Thymus (tissue), 11 donors: ENCODE measurements around the gene ZNF385D. TPM values are rescaled to one million over a fixed set of nuclear protein-coding genes. Genes with fewer than 3 reads are reported as not detected.

Source experiments
- DNase-seq, 9 donors: peaks; one replicate each; pipeline ENCODE4 v3.0.0-alpha.2; 2013; ENCODE audit warnings: low spot score in 9 of 9, low read depth in 6 of 9, missing footprints in 1 of 9
- H3K27ac ChIP-seq, 2 donors: one replicate each; pipeline ENCODE4 v1.5.1; 2013; ENCODE audit warnings: control low read depth in 1 of 2, low read depth in 1 of 2, low read length in 1 of 2, mild to moderate bottlenecking in 1 of 2, moderate library complexity in 1 of 2
- H3K27me3 ChIP-seq, 2 donors: one replicate each; pipeline ENCODE4 v1.5.1; 2013; ENCODE audit warnings: low read length in 1 of 2; ENCODE audit not compliant: control insufficient read depth in 2 of 2, insufficient read depth in 1 of 2
- H3K36me3 ChIP-seq, 2 donors: one replicate each; pipeline ENCODE4 v1.5.1; 2013; ENCODE audit warnings: low read length in 1 of 2, mild to moderate bottlenecking in 1 of 2, moderate library complexity in 1 of 2; ENCODE audit not compliant: control insufficient read depth in 2 of 2, insufficient read depth in 2 of 2
- H3K4me1 ChIP-seq, 2 donors: one replicate each; pipeline ENCODE4 v1.5.1; 2013; ENCODE audit warnings: low read length in 2 of 2; ENCODE audit not compliant: control insufficient read depth in 2 of 2, insufficient read depth in 2 of 2
- H3K4me3 ChIP-seq, 2 donors: one replicate each; pipeline ENCODE4 v1.5.1; 2013; ENCODE audit warnings: low read length in 2 of 2, control low read depth in 1 of 2, mild to moderate bottlenecking in 1 of 2
- H3K9me3 ChIP-seq, 2 donors: one replicate each; pipeline ENCODE4 v1.5.1; 2013; ENCODE audit warnings: low read length in 1 of 2, mild to moderate bottlenecking in 1 of 2; ENCODE audit not compliant: control insufficient read depth in 2 of 2, insufficient read depth in 1 of 2
- WGBS: extraction: QIAGEN DNeasy Blood & Tissue Kit; methylation state at CpG from one replicate; pipeline ENCODE4 v1.1.7; 2013; 5-methylcytosine and 5-hydroxymethylcytosine counted together
- polyA plus RNA-seq: library from polyadenylated mRNA; stranded (reverse); fragments of 200-250 nt; gene quantifications from one replicate; pipeline ENCODE4 v1.2.3, GENCODE V29; 2013
- total RNA-seq: library from RNA; stranded (reverse); fragments of 120-200 nt; gene quantifications from one replicate; pipeline ENCODE4 v1.2.4, GENCODE V29; 2013
- donor health status: healthy.

The ZNF385D gene
- total and polyA plus RNA-seq, 2 donors = 0.94 to 1.7 TPM

DNA sequence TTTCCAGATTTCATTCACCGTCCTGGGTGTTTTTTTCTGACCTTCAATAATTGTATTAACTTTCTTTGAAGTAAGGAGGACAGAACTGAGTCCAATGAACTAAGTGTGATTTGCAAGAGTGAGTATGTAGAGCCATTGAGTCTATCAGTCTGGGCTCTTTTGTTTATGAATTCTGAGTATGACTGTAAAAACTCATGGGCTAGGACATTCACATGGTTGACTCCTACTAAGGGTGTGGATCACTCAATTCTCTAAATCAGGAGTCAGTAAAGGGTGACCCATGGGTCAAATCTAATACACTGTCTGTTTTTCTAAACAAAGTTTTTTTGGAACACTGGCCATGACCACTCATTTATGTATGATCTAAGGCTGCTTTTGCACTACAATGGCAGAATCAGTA, 269.0 kb downstream of the ZNF385D start:
- 98% methylated on average over 1 of the region's 1 CpG for WGBS
- no peaks in the 10 kb centered on the region for H3K9me3 ChIP-seq
- H3K27me3 ChIP-seq = no peaks in the 10 kb centered on the region
- no peak overlapping the region for H3K27ac ChIP-seq
- H3K4me3 ChIP-seq = no peak overlapping the region
- DNase-seq = no peak
- no peaks in the 10 kb centered on the region for H3K4me1 ChIP-seq
- no peaks in the 10 kb centered on the region for H3K36me3 ChIP-seq

DNA sequence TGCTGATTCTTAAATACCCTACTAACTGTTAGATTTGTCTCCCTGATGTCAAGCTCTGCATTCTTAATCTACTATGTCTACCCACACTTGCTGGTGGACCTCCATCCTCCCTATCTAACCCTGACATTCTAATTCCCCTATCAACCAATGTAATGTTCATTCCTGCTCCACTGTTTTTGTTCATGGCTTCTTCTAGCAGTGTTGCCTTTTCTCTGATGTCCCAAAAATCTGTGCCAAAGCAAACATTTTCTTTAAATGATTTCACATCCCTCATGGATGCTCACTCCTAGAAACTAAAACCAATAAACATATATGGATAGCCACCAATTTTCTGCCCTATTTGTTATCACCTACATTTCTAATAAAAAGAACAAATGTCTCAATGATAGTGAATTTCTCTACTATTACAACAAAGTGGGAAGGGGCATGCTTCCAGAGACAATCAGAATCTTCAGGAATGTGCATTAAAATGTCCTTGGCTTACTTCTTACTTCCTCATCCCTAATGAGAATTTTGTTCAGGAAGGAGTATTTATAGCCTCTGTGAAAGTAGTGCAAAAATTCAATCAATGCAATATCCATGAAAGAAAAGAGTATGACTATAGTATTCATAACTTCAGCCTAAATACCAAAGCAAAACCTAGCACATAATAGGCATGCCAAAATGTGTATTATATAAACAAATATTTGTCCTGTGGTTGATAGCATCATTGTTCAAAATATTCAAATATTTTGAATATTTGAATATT, 273.3 kb downstream of the ZNF385D start:
- H3K27ac ChIP-seq = no peak overlapping the region
- H3K36me3 ChIP-seq = no peaks in the 10 kb centered on the region
- H3K9me3 ChIP-seq = no peaks in the 10 kb centered on the region
- no peak overlapping the region for H3K4me3 ChIP-seq
- no peak for DNase-seq
- no peaks in the 10 kb centered on the region for H3K27me3 ChIP-seq
- H3K4me1 ChIP-seq = no peaks in the 10 kb centered on the region

DNA sequence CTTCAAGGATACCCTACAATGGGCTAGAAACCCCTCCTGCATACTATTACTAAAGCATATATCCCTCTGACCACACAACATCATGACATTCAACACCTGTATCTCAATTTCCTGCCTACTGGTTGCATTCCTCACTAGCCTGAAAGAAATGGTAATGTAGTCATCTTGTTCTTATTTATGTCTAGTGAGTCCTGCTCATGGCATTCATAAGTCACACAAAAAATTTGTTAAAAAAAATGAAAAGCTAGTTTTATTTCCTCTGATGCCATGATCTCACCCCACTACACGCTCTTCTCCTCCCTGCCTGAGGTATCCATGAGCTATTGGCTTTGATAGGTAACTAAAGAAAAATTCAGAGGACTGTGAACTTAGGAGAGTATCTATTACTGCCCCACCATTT, 284.5 kb downstream of the ZNF385D start:
- H3K4me1 ChIP-seq = no peaks in the 10 kb centered on the region
- H3K27me3 ChIP-seq = no peaks in the 10 kb centered on the region
- H3K4me3 ChIP-seq = no peak overlapping the region
- 85% methylated on average over 1 of the region's 1 CpG for WGBS
- no peak for DNase-seq
- no peaks in the 10 kb centered on the region for H3K9me3 ChIP-seq
- H3K27ac ChIP-seq = no peak overlapping the region
- H3K36me3 ChIP-seq = no peaks in the 10 kb centered on the region

DNA sequence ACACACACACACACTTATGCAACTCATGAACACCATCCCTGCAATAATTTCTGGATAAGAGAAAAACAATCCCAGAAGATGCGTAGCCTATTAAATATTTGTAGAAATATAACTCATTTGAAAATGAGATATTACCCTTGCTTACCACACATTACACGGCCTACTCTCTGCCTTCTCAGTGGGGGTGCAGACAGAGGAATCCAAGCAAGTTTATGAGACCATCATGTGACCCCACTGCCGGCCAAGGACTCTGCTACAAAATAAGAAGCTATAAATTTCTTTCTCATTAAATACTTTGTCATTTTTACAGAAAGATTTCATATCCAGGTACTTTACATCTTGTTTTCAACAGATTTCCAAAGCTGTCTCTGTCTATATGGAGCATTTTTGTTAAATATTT, 286.3 kb downstream of the ZNF385D start:
- no peak for DNase-seq
- no peaks in the 10 kb centered on the region for H3K27me3 ChIP-seq
- H3K4me3 ChIP-seq = no peak overlapping the region
- peak overlapping the region in 1 of 2 donors; percentile 10 for H3K27ac ChIP-seq
- 83% methylated on average over 3 of the region's 3 CpGs for WGBS
- no peaks in the 10 kb centered on the region for H3K36me3 ChIP-seq
- H3K4me1 ChIP-seq = no peaks in the 10 kb centered on the region
- H3K9me3 ChIP-seq = no peaks in the 10 kb centered on the region

GRCh38 chr3:21463319-21463718, 287.7 kb downstream of the ZNF385D start:
- Histone ChIP-seq H3K36me3 (no peaks in the 10 kb centered on the region), H3K9me3 (no peaks in the 10 kb centered on the region), H3K27me3 (no peaks in the 10 kb centered on the region), H3K27ac (no peak overlapping the region), H3K4me1 (no peaks in the 10 kb centered on the region), H3K4me3 (no peak overlapping the region)
- no peak for DNase-seq
- 96% methylated on average over 4 of the region's 4 CpGs for WGBS

- no peak for DNase-seq
Observed at GRCh38 chr3:21462141-21462540, 288.9 kb downstream of the ZNF385D start.

GRCh38 chr3:21457084-21457483, 293.9 kb downstream of the ZNF385D start:
- no peaks in the 10 kb centered on the region for H3K36me3 ChIP-seq
- no peaks in the 10 kb centered on the region for H3K9me3 ChIP-seq
- no peak for DNase-seq
- H3K27ac ChIP-seq = no peak overlapping the region
- H3K4me3 ChIP-seq = no peak overlapping the region
- no peaks in the 10 kb centered on the region for H3K4me1 ChIP-seq
- 93% methylated on average over 5 of the region's 5 CpGs for WGBS
- H3K27me3 ChIP-seq = no peaks in the 10 kb centered on the region

More at GRCh38 chr3:21462141-21462540, 288.9 kb downstream of the ZNF385D start:
- Histone ChIP-seq H3K27me3 (no peaks in the 10 kb centered on the region), H3K36me3 (no peaks in the 10 kb centered on the region), H3K4me3 (no peak overlapping the region), H3K9me3 (no peaks in the 10 kb centered on the region), H3K4me1 (no peaks in the 10 kb centered on the region), H3K27ac (no peak overlapping the region)

DNA sequence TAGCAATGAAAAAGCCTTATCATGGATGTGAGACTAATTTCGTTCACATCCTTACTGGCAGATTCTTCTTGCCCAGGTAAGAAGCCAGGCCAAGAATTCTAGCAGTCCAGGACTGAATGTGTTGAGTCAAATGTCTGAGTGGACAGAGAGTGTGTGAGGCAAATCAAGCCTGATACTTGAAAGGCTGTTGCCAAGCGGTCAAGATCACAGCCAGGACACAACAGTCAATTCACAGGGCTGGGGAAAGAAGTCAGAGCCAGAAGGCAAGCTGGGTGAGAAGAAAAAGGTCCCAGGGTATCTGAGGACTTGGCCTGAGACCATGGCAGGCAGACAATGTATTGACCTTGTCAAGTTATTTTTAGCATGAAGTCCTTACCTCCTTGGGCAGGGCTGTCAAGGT, 301.3 kb downstream of the ZNF385D start:
- no peak for DNase-seq

DNA sequence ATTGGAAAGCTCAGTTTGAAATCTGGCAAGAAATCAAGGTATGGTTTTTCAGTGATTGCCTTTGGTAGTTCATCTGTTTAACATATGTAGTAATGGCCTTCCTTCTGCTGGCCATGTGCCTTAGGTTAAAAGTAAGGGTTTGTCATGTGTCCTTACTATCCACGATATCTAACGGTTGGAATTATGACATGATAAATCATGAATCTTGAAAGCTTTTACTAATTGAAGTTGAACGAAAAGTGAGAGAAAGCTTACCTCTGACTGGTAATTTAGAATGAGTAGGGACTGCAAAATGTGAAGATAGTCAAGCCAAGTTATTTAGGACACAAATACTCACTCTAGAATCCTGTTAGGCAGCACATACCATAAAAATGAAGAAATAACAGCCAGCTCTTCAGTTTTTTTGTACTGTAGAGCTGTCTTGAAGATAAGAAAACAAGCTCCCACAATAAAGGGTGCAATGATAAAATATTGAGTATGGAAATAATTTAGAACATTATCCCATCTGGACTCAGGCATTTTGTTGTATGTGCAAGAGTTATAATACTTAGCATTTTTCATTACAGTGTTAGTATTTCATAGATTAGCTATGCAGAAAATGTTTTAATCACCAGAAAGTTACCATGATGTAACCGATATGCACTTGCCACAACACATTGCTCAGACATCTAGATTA, 303.4 kb downstream of the ZNF385D start:
- no peaks in the 10 kb centered on the region for H3K4me1 ChIP-seq
- 94% methylated on average over 4 of the region's 4 CpGs for WGBS
- H3K9me3 ChIP-seq = no peaks in the 10 kb centered on the region
- no peak for DNase-seq
- no peaks in the 10 kb centered on the region for H3K36me3 ChIP-seq
- no peak overlapping the region for H3K27ac ChIP-seq
- no peaks in the 10 kb centered on the region for H3K27me3 ChIP-seq
- H3K4me3 ChIP-seq = no peak overlapping the region

More for the DNA sequence above, 301.3 kb downstream of the ZNF385D start:
- no peaks in the 10 kb centered on the region for H3K4me1 ChIP-seq
- no peaks in the 10 kb centered on the region for H3K27me3 ChIP-seq
- 32% methylated on average over 2 of the region's 2 CpGs for WGBS
- H3K27ac ChIP-seq = no peak overlapping the region
- no peaks in the 10 kb centered on the region for H3K36me3 ChIP-seq
- H3K4me3 ChIP-seq = no peak overlapping the region
- no peaks in the 10 kb centered on the region for H3K9me3 ChIP-seq
